ENCODE data around the gene OPN1MW2.
"Not testable (repeated sequence)": the region's sequence is repeated elsewhere in the genome, so short reads cannot be mapped to it uniquely, and the experiment has no call there.

GRCh38 chrX:154219456-154219855 lies at the start of gene OPN1MW2:
- not testable (repeated sequence) for TF ChIP-seq POLR2A, CTCF (IDR thresholded peaks at IDR 0.05)
